HepG2 (cell line): ENCODE results near the gene CACNB4.

Experiments
- CEBPB ChIP-seq: IDR thresholded peaks from 2 replicates; pipeline ENCODE4 v1.6.1; 2011; ENCODE audit warnings: low read depth, low read length, improper control_type of control experiment, borderline replicate concordance
- CHD2 ChIP-seq: IDR thresholded peaks from 2 replicates; pipeline ENCODE4 v1.6.1; 2011; ENCODE audit warnings: low read depth, low read length, improper control_type of control experiment
- CTCF ChIP-seq: sonication (generic); formaldehyde crosslinking; IDR thresholded peaks from 2 replicates; pipeline ENCODE4 v1.5.0; 2020; ENCODE audit warnings: mild to moderate bottlenecking, missing genetic modification reagents, moderate library complexity
- E2F2 ChIP-seq: sonication (generic); formaldehyde crosslinking; IDR thresholded peaks from 2 replicates; pipeline ENCODE4 v1.4.0; 2020; ENCODE audit warnings: missing genetic modification reagents, borderline replicate concordance
- EP300 ChIP-seq, 3 experiments: sonication (generic) in 1 of 3; formaldehyde crosslinking in 1 of 3; IDR thresholded peaks; 2 replicates each; pipeline versions ENCODE4 v1.5.1 to v1.6.1; 2011 to 2020; ENCODE audit warnings: low read depth in 2 of 3, low read length in 2 of 3, borderline replicate concordance in 1 of 3, improper control_type of control experiment in 1 of 3, mild to moderate bottlenecking in 1 of 3, missing genetic modification reagents in 1 of 3, moderate library complexity in 1 of 3
- EZH2 ChIP-seq: conservative IDR thresholded peaks from 2 replicates; pipeline ENCODE4 v1.6.1; 2012; ENCODE audit warnings: mild to moderate bottlenecking, low read depth, low read length, moderate library complexity
- HDAC1 ChIP-seq: sonication (generic); formaldehyde crosslinking; IDR thresholded peaks from 2 replicates; pipeline ENCODE4 v1.5.1; 2020; ENCODE audit warnings: mild to moderate bottlenecking, missing genetic modification reagents
- HOXA3 ChIP-seq: sonication (generic); formaldehyde crosslinking; IDR thresholded peaks from 2 replicates; pipeline ENCODE4 v1.5.0; 2020; ENCODE audit warnings: missing genetic modification reagents
- HOXA7 ChIP-seq: sonication (generic); formaldehyde crosslinking; IDR thresholded peaks from 2 replicates; pipeline ENCODE4 v1.8.1; 2022; ENCODE audit warnings: mild to moderate bottlenecking, missing genetic modification reagents, moderate library complexity
- MYPOP ChIP-seq: sonication (generic); formaldehyde crosslinking; IDR thresholded peaks from 2 replicates; pipeline ENCODE4 v1.8.1; 2023; ENCODE audit warnings: mild to moderate bottlenecking, moderate library complexity, missing genetic modification reagents
- NFE2L2 ChIP-seq: fragments of 150-350 bp; IDR thresholded peaks from 2 replicates; pipeline ENCODE4 v1.6.1; 2014; ENCODE audit warnings: low read length
- SRSF1 ChIP-seq: fragments of 200-400 bp; formaldehyde crosslinking; optimal IDR thresholded peaks from 2 replicates; pipeline ENCODE3; 2017; ENCODE audit warnings: mild to moderate bottlenecking, low read depth, low read length, moderate library complexity
- ZNF530 ChIP-seq: sonication (generic); formaldehyde crosslinking; IDR thresholded peaks from 2 replicates; pipeline ENCODE4 v1.5.0; 2020; ENCODE audit warnings: low read depth, mild to moderate bottlenecking, missing genetic modification reagents
- ZNF792 ChIP-seq: IDR thresholded peaks from 2 replicates; pipeline ENCODE4 v1.6.1; 2016

- TF ChIP-seq SRSF1, result no peak
- no peak for TF ChIP-seq CTCF
- TF ChIP-seq EZH2, result no peak
- TF ChIP-seq CHD2, result no peak
- TF ChIP-seq EP300 (IDR thresholded peaks at IDR 0.05; ENCODE audit: low read depth in 2 of 2, low read length in 2 of 2), result no peak
- TF ChIP-seq EP300 (CRISPR knock-in tag; IDR thresholded peaks at IDR 0.05; ENCODE audit: borderline replicate concordance), result no peak
- TF ChIP-seq ZNF792 (CRISPR knock-in tag), result no peak
- TF ChIP-seq CEBPB, result no peak
- no peak for TF ChIP-seq MYPOP (CRISPR knock-in tag)
- no peak for TF ChIP-seq NFE2L2
- no peak for TF ChIP-seq E2F2 (CRISPR knock-in tag)
- TF ChIP-seq HDAC1, result no peak
- no peak for TF ChIP-seq ZNF530 (CRISPR knock-in tag)
- TF ChIP-seq HOXA7 (CRISPR knock-in tag), result no peak
- TF ChIP-seq HOXA3 (CRISPR knock-in tag), result no peak
Observed at GRCh38 chr2:151824886-151825285, 274.0 kb downstream of the CACNB4 start.
